ENCODE data around the gene OR6C76.
"Not testable (repeated sequence)": the region's sequence is repeated elsewhere in the genome, so short reads cannot be mapped to it uniquely, and the experiment has no call there.

OR6C76 gene

DNA sequence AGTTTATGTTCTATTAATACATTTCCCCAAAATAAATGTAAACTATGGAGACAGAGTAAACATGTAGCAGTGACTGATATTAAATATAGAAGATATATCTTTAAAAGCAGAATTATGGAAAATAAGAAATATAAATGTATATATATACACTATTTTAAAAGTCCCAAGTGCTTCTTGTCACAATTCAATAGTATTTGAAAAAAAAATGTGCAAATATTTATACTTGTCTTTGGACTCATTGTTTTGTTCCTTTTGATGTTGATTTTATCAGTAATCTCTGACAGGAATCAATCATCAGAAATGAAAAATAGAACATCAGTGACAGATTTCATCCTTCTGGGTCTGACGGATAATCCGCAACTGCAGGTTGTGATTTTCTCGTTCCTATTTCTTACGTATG, at the start of gene OR6C76:
Gene OR6C76, plus strand, starts transcription at position 301 of the 400 bp plus-strand sequence. Its CDS starts 0 bp downstream, at position 301.
- no peak for DNase-seq (ENCODE audit: low read depth)

DNA sequence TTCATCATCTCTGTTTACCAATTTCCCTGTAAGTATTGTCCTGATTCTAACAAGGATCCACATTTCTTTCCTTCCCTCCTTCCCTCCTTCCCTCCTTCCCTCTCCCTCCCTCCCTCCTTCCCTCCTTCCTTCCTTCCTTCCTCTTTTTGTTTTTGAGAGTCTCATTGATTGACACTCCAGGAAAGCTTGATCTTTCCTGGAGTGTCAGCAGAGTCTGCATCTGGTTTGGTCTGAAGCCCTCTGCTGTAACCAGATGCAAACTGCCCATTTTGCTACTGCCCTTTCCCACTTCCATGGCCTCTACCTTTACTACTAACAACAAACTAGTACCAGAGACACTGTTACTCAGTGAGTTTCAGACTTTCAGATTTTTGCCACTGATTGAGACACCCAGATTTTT, 40.2 kb upstream of the OR6C76 start:
- no peak for DNase-seq (ENCODE audit: low read depth)

DNA sequence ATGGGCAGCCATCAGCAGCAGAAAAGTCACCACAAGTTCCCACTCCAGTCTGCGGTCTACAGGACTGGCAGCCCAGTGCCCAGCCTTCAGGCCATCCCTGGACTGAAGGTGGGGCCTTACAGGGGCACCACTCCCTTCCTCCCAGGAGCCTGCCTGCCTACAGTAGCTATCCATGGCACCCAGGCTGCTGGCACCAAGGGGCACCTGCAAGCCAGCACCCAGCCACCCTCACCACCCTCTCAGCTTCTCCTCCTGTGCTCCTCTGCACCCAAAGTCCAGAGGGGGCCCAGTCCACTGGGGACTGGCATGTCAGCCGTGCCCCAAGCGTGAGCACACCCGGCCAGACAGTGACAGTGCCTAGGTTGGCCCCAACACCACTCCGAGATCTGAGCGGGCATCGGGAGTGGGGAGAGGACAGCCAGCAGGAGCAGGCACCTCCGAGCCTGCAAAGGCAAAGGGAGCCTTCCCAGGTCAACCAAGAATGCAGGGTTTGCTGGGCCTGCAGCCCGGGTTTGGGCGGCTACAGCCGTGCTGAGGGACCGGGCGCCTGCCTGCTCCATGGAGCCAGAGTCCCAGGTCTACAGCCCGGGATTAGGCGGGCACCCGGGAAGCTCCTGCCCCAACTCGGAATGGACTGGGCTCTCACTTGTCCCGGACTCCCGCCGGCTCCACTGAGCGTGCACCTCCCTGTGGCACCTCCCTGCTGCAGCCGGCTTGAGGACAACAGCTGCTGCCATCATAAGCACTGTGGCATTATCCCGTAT, 33.8 kb upstream of the OR6C76 start:
- DNase-seq (ENCODE audit: low read depth) = no peak

DNA sequence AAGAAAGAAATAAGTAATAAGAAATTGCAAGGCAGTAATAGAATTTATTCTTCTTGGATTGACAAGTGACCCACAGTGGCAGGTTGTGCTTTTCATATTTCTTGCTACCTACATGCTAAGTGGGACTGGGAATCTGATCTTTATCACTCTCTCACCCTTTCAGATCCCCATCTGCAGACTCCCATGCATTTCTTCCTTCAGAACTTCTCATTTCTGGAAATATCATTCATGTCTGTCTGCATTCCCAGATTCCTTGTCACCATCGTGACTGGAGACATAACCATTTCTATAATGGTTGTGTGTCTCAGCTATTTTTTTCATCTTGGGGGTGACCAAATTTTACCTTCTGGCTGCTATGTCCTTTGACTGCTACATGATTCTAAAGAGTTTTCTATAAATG, 29.7 kb upstream of the OR6C76 start:
- DNase-seq (ENCODE audit: low read depth) = no peak

DNA sequence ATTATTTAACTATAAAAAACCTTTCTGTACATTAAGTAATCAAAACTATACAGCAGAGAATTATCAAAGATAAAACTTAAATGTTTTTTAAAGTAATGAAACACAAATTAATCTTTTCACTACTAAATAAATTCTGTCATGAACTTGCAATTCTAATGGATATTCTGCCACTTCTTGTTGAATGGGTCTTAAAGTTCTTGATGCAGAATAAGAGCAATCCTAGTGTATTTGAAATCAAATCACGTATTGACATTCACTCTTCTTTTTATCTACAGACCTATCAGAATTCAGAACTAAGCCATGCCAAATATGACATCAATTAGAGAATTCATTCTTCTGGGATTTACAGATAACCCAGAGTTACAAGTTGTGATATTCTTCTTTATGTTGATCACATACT, 25.8 kb upstream of the OR6C76 start, which contains the start of gene OR6C65:
Gene OR6C65, plus strand, starts transcription at position 301 of the 400 bp plus-strand sequence. Its CDS starts 0 bp downstream, at position 301.
- DNase-seq (ENCODE audit: low read depth) = no peak

DNA sequence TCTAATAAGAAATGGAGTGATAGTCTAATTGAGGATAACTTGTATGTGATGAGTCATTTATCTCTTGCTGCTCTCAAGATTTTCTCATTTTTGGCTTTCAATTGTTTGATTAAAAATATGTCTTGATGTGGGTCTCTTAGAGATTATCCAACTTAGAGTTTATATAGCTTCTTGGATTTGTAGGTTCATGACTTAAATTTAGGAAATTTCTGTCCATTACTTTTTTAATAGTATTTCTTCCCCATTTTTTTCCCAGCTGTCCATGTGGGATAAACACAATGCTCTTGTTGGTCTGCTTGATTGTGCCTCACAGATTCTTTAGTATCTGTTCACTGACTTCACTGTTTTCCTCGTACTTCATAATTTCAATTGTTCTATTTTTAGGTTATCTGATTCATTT, 18.2 kb upstream of the OR6C76 start:
- DNase-seq (ENCODE audit: low read depth) = no peak

DNA sequence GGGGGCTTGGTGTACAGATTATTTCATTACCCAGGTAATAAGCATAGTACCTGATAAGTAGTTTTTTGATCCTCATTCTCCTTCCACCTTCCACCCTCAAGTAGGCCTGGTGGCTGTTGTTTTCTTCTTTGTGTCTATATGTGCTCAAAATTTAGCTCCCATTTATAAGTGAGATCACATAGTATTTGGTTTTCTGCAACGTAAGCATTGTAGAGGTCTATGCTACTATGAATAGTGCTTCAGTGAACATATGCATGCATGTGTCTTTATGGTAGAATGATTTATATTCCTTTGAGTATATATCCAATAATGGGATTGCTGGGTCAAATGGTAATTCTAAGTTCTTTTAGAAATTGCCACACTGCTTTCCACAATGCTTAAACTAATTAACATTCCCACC, 16.9 kb upstream of the OR6C76 start:
- DNase-seq (ENCODE audit: low read depth) = not testable (repeated sequence)

DNA sequence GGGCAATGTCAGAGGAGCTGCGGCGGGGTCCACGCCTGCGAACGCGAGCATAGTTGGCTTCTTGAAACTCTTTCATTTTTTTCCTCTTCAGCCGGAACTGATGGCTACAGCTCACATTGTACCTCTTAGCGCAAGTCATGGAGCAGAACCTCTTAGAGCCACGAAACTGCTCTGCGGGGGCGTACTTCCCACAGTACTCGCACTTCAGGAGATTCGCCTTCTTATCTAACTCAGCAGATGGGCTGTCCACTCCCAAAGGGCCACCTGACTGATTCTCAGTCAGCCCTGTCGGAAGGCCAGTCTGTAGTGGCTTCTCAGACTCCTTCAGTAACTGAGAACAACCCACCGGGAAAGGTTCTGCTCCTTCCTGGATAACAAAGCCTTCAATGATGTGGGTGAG, 13.9 kb upstream of the OR6C76 start:
- DNase-seq (ENCODE audit: low read depth) = not testable (repeated sequence)

DNA sequence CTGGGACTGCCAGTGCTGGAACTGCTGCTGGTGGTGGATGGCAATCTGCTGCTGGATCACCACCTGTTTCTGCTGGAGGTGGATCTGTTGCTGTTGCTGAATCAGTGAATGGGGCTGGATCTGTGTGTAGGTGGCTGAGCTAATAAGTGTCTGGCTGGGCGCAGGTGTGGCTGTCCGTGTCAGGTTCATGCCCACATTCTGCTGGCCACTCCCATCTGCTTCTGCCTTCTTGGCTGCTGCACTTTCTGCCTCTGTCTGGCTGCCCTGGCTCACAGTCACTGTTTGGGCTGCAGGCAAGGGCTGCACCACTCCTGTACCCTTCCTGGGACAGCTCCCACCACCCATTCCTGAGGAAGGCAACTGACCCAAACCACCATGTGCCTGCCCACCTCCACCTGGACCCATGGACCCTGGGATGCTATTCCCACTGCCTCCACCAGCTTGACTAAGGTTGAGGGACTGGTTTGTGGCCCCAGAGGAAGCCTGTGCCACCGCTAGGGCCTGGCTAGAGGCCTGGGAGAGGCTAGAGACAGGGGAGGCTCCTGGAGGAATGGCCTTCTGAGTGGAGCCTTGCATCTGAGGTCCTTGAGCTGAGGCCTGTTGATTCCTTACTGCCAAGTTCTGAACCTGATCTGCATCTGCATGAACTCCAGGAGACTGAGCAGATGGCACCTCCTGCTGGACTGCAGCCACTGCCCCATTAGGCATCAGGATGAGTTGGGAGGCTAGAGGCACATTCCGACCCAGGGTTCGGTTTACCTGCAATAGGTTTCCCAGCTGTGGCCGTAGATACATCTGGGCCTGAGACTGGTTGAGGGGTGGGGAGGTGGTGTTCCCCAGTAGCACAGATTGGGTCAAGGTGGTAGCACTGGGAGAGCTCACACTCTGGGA, 12.3 kb upstream of the OR6C76 start:
- DNase-seq (ENCODE audit: low read depth) = not testable (repeated sequence)

DNA sequence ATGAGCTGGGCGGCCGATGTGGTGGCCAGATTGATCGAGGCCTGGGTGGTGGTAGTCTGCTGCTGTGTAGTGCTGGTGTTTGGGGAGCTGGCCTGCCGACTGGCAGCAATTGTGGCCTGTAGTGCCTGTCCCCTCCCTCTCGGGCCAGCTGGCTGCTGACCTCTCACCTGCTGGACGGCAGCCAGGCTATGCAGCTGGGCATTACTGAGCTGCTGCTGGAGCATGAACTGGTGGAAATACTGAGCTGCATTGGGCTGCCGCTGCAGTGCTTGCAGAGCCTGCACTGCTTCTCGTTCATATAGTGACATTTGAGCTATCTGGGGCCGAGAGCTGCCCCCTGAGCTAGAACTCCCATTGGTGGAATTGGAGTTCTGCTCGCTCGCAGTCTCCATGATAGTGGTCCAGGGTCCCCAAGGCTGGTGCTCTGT, 11.6 kb upstream of the OR6C76 start:
- not testable (repeated sequence) for DNase-seq (ENCODE audit: low read depth)

DNA sequence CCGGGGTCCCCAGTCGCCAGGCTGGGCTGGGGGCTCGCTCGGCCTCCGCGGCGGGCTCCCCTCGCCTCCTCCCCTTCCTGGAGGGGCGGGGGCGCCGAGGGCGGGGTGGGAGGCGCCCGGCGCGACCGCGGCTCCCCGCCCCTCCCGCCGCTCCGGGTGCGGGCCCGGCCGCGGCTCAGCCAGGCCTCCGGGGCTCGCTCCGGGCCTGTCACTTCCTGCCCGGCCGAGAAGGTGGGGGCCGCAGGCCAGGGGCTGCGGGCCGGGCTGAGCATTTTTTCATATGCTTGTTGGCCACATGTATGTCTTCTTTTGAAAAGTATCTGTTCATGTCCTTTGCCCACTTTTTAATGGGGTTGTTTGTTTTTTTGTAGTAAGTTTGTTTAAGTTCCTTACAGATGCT, 11.2 kb upstream of the OR6C76 start:
- DNase-seq (ENCODE audit: low read depth) = not testable (repeated sequence)

DNA sequence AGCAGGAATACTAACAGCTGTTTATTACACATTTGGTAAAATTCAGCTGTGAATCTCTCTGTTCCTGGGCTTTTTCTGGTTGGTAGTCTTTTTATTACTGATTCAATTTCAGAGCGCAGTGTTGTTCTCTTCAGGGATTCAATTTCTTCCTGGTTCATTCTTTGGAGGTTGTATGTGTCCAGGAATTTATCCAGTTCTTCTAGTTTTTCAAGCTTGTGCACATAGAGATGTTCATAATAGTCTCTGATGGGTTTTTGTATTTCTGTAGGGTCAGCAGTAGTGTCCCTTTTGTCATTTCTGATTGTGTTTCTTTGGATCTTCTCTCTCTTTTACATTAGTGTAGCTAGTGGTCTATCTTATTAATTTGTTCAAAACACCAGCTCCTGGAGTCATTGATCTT, 9.1 kb upstream of the OR6C76 start:
- no peak for DNase-seq (ENCODE audit: low read depth)

DNA sequence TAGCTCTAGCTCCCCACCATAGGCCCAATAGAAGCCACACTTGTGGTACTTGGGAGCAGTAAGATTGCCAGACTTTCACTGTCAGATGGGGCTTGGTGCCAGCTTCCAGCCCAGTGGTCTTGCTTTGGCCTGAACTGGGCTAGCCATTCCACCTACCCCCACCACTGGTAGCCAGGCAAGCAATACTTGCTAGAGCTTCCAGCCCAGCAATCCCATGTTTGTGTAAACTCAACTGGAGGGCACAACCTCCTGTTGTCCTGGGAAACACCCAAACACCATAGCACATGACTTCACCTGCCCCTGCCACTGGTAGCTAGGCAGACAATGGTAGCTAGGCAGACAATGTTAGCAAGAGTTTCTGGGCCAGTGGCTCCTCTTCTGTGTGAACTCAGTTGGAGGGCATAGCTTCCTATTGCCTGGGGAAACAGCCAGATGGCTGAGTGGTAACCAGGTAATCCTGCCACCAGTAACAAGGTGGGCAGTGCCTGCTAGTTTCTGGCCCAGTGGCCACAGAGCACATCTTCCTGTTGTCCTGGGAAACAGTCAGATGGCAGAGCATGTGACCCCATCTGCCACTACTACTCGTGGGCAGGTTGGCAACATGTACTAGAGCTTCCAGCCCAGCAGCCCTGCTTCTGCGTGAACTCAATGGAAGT, 5.6 kb upstream of the OR6C76 start:
- DNase-seq (ENCODE audit: low read depth) = no peak

DNA sequence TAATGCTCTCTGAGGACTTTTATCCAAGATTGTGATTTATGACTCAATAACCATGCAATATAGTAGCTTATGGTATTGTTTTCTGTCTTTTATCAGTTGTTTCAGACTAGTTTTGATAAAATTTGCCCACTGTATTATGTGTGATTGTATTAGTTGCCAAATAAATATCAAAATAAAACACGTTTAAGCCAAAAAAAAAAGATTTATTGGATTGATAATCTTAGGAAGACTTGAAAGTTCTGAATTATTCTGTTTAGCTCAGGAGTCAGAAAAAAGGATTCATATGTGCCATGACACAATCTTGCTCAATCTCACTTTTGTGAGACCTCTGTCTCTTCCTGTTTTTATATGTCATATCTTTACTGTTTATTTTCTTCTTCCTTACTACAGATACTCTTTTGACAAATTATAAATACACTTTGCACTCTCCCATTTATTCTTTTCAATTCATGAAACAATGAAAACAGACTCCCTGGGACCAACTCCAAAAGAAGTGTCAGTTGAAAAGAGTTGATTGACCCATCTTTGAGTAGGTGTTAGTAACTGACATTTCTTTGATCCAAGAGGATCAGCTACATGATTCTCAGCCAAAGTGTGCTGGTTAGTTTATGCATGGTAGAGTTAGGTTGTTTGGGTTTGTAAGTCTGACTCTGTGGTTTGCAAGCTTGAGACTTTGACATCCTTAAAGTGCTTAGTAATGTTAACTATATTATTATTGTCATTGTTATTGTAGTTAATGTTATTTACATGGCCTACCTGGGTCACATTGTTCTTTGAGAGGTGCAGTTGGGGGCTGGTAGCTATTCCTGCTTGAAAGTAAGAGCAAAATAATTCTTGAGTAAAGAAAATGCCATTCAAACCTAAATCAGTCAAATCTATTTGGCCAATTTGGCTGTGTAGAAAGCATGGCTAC, 2.5 kb downstream of the OR6C76 start:
- no peak for DNase-seq (ENCODE audit: low read depth)

DNA sequence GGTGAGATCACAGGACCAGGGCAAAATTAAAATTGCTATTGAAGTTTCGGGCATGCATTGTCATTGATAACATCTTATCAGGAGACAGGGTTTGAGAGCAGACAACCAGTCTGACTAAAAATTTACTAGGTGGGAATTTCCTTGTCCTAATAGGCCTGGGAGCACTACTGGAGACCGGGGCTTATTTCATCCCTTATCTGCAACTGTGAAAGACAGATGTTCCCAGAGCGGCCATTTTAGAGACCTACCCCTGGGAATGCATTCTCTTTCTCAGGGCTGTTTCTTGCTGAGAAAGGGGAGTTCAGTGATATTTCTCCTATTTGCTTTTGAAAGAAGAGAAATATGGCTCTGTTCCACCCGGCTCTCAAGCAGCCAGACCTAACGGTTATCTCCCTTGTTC, 15.2 kb downstream of the OR6C76 start:
- not testable (repeated sequence) for DNase-seq (ENCODE audit: low read depth)

DNA sequence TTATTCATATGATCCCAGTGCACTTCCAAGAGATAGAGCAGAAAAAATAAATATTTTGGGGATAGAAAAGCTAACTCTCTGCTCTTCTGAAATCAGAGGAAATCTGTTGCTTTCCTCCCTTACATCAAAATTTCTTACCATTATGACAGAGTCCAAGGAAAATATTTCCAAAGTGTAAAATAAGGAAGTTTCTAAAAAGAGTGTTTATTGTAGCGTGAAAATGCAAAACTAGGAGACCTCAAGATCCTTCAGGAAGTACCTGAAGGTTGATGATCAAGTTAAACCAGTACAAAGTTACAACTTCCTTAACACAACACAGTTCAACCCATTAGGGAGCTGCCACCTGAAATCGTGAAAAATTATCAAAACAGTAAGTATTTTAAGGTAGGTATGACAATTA, 17.7 kb downstream of the OR6C76 start, which contains the start of gene OR6C2:
Gene OR6C2, plus strand, starts transcription at position 301 of the 400 bp plus-strand sequence. CDS start 8,138 bp downstream, outside the sequence.
- DNase-seq (ENCODE audit: low read depth) = no peak

DNA sequence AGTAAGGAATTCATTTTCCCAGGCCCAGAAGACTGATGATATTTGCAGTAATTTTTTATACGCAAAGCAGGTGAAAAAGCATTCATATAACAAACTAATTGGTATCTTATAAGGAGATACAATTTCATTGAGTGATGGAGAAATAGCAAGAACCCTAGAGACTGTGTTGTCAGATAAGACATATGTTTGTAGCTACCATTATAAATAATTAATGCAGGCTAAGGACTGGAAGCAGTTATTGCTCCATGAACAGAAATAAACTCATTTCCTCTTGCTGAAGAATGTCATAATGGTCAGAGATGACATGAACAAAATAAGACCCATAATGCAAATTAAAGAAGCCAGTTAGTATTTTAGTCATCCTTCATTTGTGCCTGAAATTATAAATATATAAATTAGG, 19.3 kb downstream of the OR6C76 start:
- no peak for DNase-seq (ENCODE audit: low read depth)

DNA sequence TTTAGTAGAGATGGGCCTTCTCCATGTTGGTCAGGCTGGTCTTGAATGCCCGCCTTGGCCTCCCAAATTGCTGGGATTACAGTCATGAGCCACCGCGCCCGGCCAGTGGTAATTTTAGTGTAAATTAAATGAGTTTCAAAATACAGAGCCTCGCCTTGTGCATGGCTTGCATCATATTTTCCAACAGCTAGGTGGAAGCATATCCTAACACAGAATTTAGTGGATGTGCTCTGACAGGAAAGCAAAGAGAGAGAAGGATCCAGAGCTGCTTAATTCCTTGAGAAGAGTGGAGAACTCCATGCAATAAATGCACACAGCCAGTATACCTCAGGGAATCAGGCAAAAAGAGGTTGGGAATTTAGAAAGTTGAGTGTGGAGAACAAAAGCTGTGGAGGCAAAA, 20.3 kb downstream of the OR6C76 start:
- DNase-seq (ENCODE audit: low read depth) = no peak

DNA sequence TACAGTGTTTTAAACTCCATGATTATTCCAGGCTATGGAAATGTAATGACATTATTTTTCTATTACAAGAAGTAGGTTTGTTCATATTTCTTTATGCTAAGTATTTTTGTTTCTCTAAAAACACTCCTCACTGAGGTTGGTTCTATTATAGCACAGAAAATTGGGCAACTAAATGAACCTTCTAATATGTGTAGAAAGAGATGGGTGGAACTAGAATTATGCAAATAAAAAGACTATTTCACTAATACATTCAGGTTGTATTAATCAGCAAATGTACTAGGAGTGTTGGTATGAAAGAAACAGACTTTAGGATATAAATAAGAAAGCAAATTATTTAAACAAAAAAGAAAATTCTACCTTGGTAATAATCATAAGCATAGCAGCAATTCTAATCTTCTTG, 22.8 kb downstream of the OR6C76 start:
- DNase-seq (ENCODE audit: low read depth) = no peak

DNA sequence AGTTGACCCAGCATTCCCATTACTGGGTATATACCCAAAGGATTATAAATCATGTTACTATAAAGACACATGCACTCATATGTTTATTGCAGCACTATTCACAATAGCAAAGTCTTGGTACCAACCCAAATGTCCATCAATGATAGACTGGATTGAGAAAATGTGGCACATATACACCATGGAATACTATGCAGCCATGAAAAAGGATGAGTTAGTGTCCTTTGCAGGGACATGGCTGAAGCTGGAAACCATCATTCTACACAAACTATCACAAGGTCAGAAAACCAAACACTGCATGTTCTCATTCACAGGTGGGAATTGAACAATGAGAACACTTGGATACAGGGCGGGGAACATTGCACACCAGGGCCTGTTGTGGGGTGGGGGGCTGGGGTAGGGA, 38.9 kb downstream of the OR6C76 start:
- not testable (repeated sequence) for DNase-seq (ENCODE audit: low read depth)

DNA sequence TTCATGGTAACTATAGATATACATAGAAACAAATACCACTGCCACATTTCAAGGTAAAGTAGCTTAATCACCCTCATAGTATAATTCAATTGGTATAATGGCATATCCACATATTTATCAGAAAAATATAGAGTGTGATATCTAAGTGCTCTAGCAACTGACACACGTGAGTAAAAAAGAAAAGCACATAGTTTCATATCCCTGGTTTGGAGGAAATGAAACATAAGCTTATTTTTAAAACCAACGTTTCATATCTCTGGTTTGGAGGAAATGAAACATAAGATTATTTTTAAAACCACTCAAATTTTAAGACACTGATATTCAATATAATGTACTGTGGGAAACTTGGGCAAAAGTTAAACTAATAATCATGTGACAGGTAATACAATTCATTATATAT, 41.8 kb downstream of the OR6C76 start:
- no peak for DNase-seq (ENCODE audit: low read depth)

Measured in ELR (cell line).